HEK293T (cell line): ENCODE measurements around the gene DYNC1I1.

Experiments
- BHLHE40 ChIP-seq: fragments of 450-650 bp; IDR thresholded peaks from 2 replicates; pipeline ENCODE4 v1.6.1; 2016; ENCODE audit warnings: mild to moderate bottlenecking, moderate library complexity, borderline replicate concordance
- FOXM1 ChIP-seq: fragments of 450-650 bp; IDR thresholded peaks from 2 replicates; pipeline ENCODE4 v1.6.1; 2017; ENCODE audit warnings: mild to moderate bottlenecking, borderline replicate concordance
- TF ChIP-seq, protein P1 (sequence below): fragments of 450-650 bp; IDR thresholded peaks from 2 replicates; pipeline ENCODE4 v1.6.1; 2016

GRCh38 chr7:95766657-95767056 lies 5.7 kb upstream of the DYNC1I1 start:
- no peak for TF ChIP-seq FOXM1
- TF ChIP-seq, protein P1, sequence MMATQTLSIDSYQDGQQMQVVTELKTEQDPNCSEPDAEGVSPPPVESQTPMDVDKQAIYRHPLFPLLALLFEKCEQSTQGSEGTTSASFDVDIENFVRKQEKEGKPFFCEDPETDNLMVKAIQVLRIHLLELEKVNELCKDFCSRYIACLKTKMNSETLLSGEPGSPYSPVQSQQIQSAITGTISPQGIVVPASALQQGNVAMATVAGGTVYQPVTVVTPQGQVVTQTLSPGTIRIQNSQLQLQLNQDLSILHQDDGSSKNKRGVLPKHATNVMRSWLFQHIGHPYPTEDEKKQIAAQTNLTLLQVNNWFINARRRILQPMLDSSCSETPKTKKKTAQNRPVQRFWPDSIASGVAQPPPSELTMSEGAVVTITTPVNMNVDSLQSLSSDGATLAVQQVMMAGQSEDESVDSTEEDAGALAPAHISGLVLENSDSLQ = no peak
- TF ChIP-seq BHLHE40 = no peak
